GM12878 (cell line): ENCODE results near the gene LCN1. TPM values are rescaled to one million over a fixed set of nuclear protein-coding genes. Genes with fewer than 3 reads are reported as not detected.

Experiments used
- ATAC-seq: fragments of 200-7000 bp; cut with Tn5 transposase; 3 replicates; pipeline ENCODE4 v1.9.1; 2020; ENCODE audit warnings: mild to moderate bottlenecking, moderate library complexity
- BruUV-seq: library from RNA; stranded (reverse); fragments of 400-500 nt; replicated peaks from 2 replicates; lab custom pipeline; 2021; lab: Mats Ljungman, UMichigan
- CTCF ChIA-PET: fragments of 300-600 bp; sonication (Branson Sonifier 250); formaldehyde crosslinking; extraction: SDS; loops from one replicate; lab custom pipeline; 2021; ENCODE audit warnings: inconsistent platforms; lab: Yijun Ruan, JAX
- POLR2A ChIA-PET: fragments of 350-600 bp; formaldehyde crosslinking; extraction: SDS; loops from one replicate; lab custom pipeline; 2021; ENCODE audit warnings: inconsistent platforms; lab: Charles Lee
- RAD21 ChIA-PET: fragments of 300-600 bp; sonication (Branson Sonifier 250); formaldehyde crosslinking; loops from one replicate; lab custom pipeline; 2023; ENCODE audit warnings: antibody characterized with exemption; ENCODE audit not compliant: unreplicated experiment; lab: Charles Lee
- SMC1A ChIA-PET: fragments of 300-600 bp; sonication (Branson Sonifier 250); formaldehyde crosslinking; loops from one replicate; lab custom pipeline; 2023; ENCODE audit not compliant: unreplicated experiment, uncharacterized antibody; lab: Charles Lee
- DNase-seq: peaks from one replicate; pipeline ENCODE4 v3.0.0-alpha.2; 2011; ENCODE audit warnings: low read depth, low spot score
- FAIRE-seq: peaks from 3 replicates; lab custom pipeline; 2011; peaks lifted over from hg19 to GRCh38; lab: Jason Lieb, UNC
- H2AFZ ChIP-seq: 2 replicates; pipeline ENCODE4 v1.6.0; 2011; ENCODE audit warnings: low read depth, low read length, control low read depth; ENCODE audit not compliant: control insufficient read depth
- H3K27ac ChIP-seq: 2 replicates; pipeline ENCODE4 v1.5.1; 2011; ENCODE audit warnings: control low read depth; ENCODE audit not compliant: control insufficient read depth, insufficient read depth
- H3K27me3 ChIP-seq, 2 experiments: replicated peaks in 1 of 2; 2 replicates each; pipeline versions ENCODE4 v1.6.0 to v1.6.1; 2011; ENCODE audit warnings: low read length in 1 of 2; ENCODE audit not compliant: control insufficient read depth in 2 of 2, insufficient read depth in 2 of 2
- H3K36me3 ChIP-seq, 2 experiments: 2 replicates each; pipeline ENCODE4 v1.5.1; 2011; ENCODE audit warnings: low read length in 1 of 2; ENCODE audit not compliant: control insufficient read depth in 2 of 2, insufficient read depth in 2 of 2
- H3K4me1 ChIP-seq: 2 replicates; pipeline ENCODE4 v1.6.1; 2011; ENCODE audit warnings: mild to moderate bottlenecking, low read length, moderate library complexity, mixed read lengths; ENCODE audit not compliant: control insufficient read depth, insufficient read depth
- H3K4me2 ChIP-seq: 2 replicates; pipeline ENCODE4 v1.6.0; 2011; ENCODE audit warnings: control low read depth; ENCODE audit not compliant: control insufficient read depth, insufficient read depth
- H3K4me3 ChIP-seq: fragments of 200-600 bp; sonication (generic); 2 replicates; pipeline ENCODE4 v1.5.1; 2016
- H3K79me2 ChIP-seq: 2 replicates; pipeline ENCODE4 v1.6.0; 2011; ENCODE audit warnings: low read length; ENCODE audit not compliant: control insufficient read depth, insufficient read depth
- H3K9ac ChIP-seq: 2 replicates; pipeline ENCODE4 v1.8.0; 2011; ENCODE audit warnings: low read length, control low read depth, mixed read lengths; ENCODE audit not compliant: control insufficient read depth, insufficient read depth
- H3K9me3 ChIP-seq: replicated peaks from 3 replicates; pipeline ENCODE4 v1.5.1; 2011; ENCODE audit warnings: mild to moderate bottlenecking, low read length; ENCODE audit not compliant: control insufficient read depth, insufficient read depth
- H4K20me1 ChIP-seq: 2 replicates; pipeline ENCODE4 v1.6.0; 2011; ENCODE audit not compliant: control insufficient read depth, insufficient read depth
- DPF2 ChIP-seq: fragments of 450-650 bp; IDR thresholded peaks from 2 replicates; pipeline ENCODE4 v1.6.1; 2017; ENCODE audit warnings: mild to moderate bottlenecking
- IKZF1 ChIP-seq: fragments of 450-650 bp; conservative IDR thresholded peaks from 2 replicates; pipeline ENCODE4 v1.6.1; 2017; ENCODE audit warnings: antibody characterized with exemption, mild to moderate bottlenecking
- NFIC ChIP-seq: IDR thresholded peaks from 2 replicates; pipeline ENCODE4 v1.6.1; 2012; ENCODE audit warnings: low read depth, mild to moderate bottlenecking, inconsistent platforms, low read length, moderate library complexity
- NFXL1 ChIP-seq: fragments of 450-650 bp; IDR thresholded peaks from 2 replicates; pipeline ENCODE4 v1.6.1; 2017; ENCODE audit warnings: antibody characterized with exemption, mild to moderate bottlenecking, borderline replicate concordance
- NR2F1 ChIP-seq: fragments of 450-650 bp; conservative IDR thresholded peaks from 2 replicates; pipeline ENCODE4 v1.6.1; 2017; ENCODE audit warnings: mild to moderate bottlenecking
- POLR2AphosphoS2 ChIP-seq: IDR thresholded peaks from 2 replicates; pipeline ENCODE4 v1.6.1; 2011; ENCODE audit warnings: low read depth, mild to moderate bottlenecking, low read length, improper control_type of control experiment, moderate library complexity
- TCF3 ChIP-seq: IDR thresholded peaks from 2 replicates; pipeline ENCODE4 v1.6.1; 2012; ENCODE audit warnings: low read depth, mild to moderate bottlenecking, low read length, borderline replicate concordance; ENCODE audit not compliant: insufficient read depth
- YY1 ChIP-seq: IDR thresholded peaks from 2 replicates; pipeline ENCODE4 v1.6.1; 2011; ENCODE audit warnings: low read depth, mild to moderate bottlenecking, low read length
- ZNF384 ChIP-seq: IDR thresholded peaks from 2 replicates; pipeline ENCODE4 v1.6.1; 2012; ENCODE audit warnings: low read depth, mild to moderate bottlenecking, low read length, improper control_type of control experiment, borderline replicate concordance
- WGBS: methylation state at CpG from one replicate; pipeline ENCODE4 v1.1.6; 2016; ENCODE audit warnings: low lambda C conversion rate; ENCODE audit not compliant: insufficient replicate concordance, insufficient coverage; ENCODE audit errors: missing lambda C conversion rate; 5-methylcytosine and 5-hydroxymethylcytosine counted together
- in situ Hi-C: fragments of 300-500 bp; cut with MboI; formaldehyde crosslinking; loops from 9 replicates; pipeline ENCODE4 v1.14.3; 2018; ENCODE audit warnings: mixed read lengths
- intact Hi-C: fragments of 100-400 bp; cut with micrococcal nuclease; formaldehyde crosslinking; loops from one replicate; pipeline ENCODE4 v1.14.2; 2022; ENCODE audit not compliant: unreplicated experiment
- polyA plus RNA-seq, 11 experiments: library from polyadenylated mRNA; depleted of rRNA in 4 of 11; unstranded in 6 of 11; stranded (reverse) in 5 of 11; fragments of >200 nt; fragmentation: Nextera tagmentation in 4 of 11; fragmentation: Illumina TruSeq in 1 of 11; extraction: Ambion mirVana in 4 of 11; extraction: Trizol in 1 of 11; gene quantifications; 1 replicate in 1 of 11; 2 replicates in 10 of 11; pipeline versions ENCODE4 v1.2.1 to v1.2.3, GENCODE V29; 2011 to 2016; ENCODE audit warnings: inconsistent platforms in 2 of 11, missing spikeins in 2 of 11, low read depth in 1 of 11
- total RNA-seq, 4 experiments: library from RNA; depleted of rRNA in 3 of 4; stranded (reverse); fragments of >200 nt in 3 of 4; fragmentation: Illumina TruSeq in 1 of 4; extraction: Trizol in 1 of 4; gene quantifications; 2 replicates each; pipeline versions ENCODE4 v1.2.1 to v1.2.3, GENCODE V29; 2013 to 2021
- TF ChIP-seq, protein P1 (sequence below): fragments of 150-350 bp; IDR thresholded peaks from 2 replicates; pipeline ENCODE4 v1.6.1; 2016; ENCODE audit warnings: low read depth, low read length
- TF ChIP-seq, protein P2 (sequence below), 3 experiments: IDR thresholded peaks in 2 of 3; conservative IDR thresholded peaks in 1 of 3; 2 replicates each; pipeline ENCODE4 v1.5.1; 2011; ENCODE audit warnings: low read depth in 3 of 3, low read length in 3 of 3, mild to moderate bottlenecking in 3 of 3, control low read depth in 2 of 3, moderate library complexity in 2 of 3, inconsistent platforms in 1 of 3, mixed read lengths in 1 of 3; ENCODE audit not compliant: control insufficient read depth in 2 of 3, insufficient read depth in 1 of 3; ENCODE audit errors: extremely low read depth in 1 of 3

The LCN1 gene
- total and polyA plus RNA-seq, 10 of the 15 experiments (the other 5 are each of a cell fraction or from before 2014, with no cell fraction given) = not detected

DNA sequence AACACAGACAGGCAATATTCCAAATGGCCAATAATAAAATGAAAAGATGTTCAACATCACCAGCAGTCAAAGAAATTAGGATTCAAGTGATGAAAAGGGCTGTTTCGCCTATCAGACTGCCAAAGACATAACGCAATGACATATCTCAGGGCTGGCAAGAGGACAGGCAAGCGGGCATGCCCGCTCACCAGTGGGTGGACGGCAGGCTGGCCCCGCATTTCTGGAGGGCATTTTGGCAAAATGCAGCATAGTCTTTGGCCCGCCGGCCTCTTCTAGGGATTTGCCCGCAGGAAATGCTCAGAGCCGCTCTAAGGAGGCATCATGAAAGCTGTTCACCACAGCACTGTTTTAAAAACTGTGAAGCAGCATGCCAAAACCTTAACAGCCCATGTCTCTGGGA is 43.0 kb upstream of the LCN1 start:
- no peak for DNase-seq
- CTCF ChIA-PET = interaction anchor here (1.0 kb wide), 1 partner anchor 26 kb away, joined by 3 read pairs; no protein-coding TSS in a partner anchor
- Histone ChIP-seq H3K27ac (no peak overlapping the region), H3K9ac (no peak overlapping the region), H3K9me3 (no peaks in the 10 kb centered on the region), H3K4me1 (no peaks in the 10 kb centered on the region), H3K27me3 (peaks cover 0 to 8% of the 10 kb centered on the region in 2 experiments; a peak in 1 of 4 replicates), H3K4me2 (no peak overlapping the region), H2AFZ (no peak overlapping the region), H3K79me2 (no peaks in the 10 kb centered on the region), H3K36me3 (no peaks in the 10 kb centered on the region), H4K20me1 (no peaks in the 10 kb centered on the region), H3K4me3 (no peak overlapping the region)
- intact Hi-C loops = no loop called here
- BruUV-seq = no TSS peak
- POLR2A ChIA-PET = no interaction called here
- WGBS = 63% methylated on average over 10 of the region's 10 CpGs
- SMC1A ChIA-PET = no interaction called here
- no peak for ATAC-seq
- no peak for TF ChIP-seq TCF3
- no peak for TF ChIP-seq ZNF384
- no peak for TF ChIP-seq YY1
- no peak for TF ChIP-seq POLR2AphosphoS2
- no peak for TF ChIP-seq NFXL1
- in situ Hi-C loops = no loop called here
- RAD21 ChIA-PET = no interaction called here
- no peak for FAIRE-seq

DNA sequence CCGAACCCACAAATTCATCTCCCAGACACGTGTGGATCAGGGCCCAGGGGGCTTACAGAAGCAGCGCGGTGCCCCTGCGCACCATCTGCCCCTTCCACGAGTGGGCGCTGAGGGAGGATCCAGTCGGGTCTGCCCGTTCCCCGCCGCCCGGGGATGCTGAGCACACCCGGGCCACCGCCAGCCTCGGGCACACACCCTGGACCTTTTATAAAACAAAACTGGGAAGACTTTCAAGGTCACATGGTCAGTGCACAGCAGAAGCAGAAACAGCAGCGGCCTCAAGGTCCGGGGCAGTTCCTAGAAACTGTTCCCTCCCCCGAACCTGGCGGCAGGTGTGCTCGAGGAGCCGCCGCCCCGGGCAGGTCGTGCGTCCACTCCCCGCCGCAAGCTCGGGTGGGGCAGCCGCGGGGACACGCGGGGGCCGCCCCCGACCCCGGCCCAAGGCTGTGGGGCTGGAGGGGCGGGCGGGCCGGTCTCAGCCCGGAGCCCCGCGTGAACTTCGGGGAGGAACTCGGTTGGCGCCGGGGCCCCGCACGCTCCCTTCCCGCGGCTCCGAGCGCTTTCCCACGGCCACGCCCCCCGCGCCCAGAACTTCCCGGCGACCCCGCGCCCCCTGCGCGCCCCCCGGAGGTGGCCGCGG is 42.3 kb upstream of the LCN1 start:
- Histone ChIP-seq H2AFZ (no peak overlapping the region), H3K4me1 (no peaks in the 10 kb centered on the region), H3K9me3 (no peaks in the 10 kb centered on the region), H3K27ac (no peak overlapping the region), H3K9ac (no peak overlapping the region), H3K36me3 (no peaks in the 10 kb centered on the region; a peak in 1 of 4 replicates), H3K79me2 (no peaks in the 10 kb centered on the region), H3K4me2 (peak overlapping the region; percentile 9; the same call in 1 of the 2 replicates), H3K4me3 (no peak overlapping the region), H3K27me3 (peaks cover 0 to 8% of the 10 kb centered on the region in 2 experiments; a peak in 1 of 4 replicates), H4K20me1 (no peaks in the 10 kb centered on the region)
- no peak for FAIRE-seq
- in situ Hi-C loops = no loop called here
- 2% methylated on average over 25 of the region's 64 CpGs for WGBS
- POLR2A ChIA-PET = no interaction called here
- SMC1A ChIA-PET = no interaction called here
- no TSS peak for BruUV-seq
- no peak for DNase-seq
- RAD21 ChIA-PET = no interaction called here
- CTCF ChIA-PET = no interaction called here
- intact Hi-C loops = no loop called here
- peak; percentile 49 for ATAC-seq
- TF ChIP-seq DPF2 = 0 out of 2 replicates have a peak, but pooled peaks have one; percentile 35
- TF ChIP-seq, protein P1, sequence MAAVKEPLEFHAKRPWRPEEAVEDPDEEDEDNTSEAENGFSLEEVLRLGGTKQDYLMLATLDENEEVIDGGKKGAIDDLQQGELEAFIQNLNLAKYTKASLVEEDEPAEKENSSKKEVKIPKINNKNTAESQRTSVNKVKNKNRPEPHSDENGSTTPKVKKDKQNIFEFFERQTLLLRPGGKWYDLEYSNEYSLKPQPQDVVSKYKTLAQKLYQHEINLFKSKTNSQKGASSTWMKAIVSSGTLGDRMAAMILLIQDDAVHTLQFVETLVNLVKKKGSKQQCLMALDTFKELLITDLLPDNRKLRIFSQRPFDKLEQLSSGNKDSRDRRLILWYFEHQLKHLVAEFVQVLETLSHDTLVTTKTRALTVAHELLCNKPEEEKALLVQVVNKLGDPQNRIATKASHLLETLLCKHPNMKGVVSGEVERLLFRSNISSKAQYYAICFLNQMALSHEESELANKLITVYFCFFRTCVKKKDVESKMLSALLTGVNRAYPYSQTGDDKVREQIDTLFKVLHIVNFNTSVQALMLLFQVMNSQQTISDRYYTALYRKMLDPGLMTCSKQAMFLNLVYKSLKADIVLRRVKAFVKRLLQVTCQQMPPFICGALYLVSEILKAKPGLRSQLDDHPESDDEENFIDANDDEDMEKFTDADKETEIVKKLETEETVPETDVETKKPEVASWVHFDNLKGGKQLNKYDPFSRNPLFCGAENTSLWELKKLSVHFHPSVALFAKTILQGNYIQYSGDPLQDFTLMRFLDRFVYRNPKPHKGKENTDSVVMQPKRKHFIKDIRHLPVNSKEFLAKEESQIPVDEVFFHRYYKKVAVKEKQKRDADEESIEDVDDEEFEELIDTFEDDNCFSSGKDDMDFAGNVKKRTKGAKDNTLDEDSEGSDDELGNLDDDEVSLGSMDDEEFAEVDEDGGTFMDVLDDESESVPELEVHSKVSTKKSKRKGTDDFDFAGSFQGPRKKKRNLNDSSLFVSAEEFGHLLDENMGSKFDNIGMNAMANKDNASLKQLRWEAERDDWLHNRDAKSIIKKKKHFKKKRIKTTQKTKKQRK = no peak
- TF ChIP-seq NFIC = no peak
- TF ChIP-seq IKZF1 = 0 out of 2 replicates have a peak, but pooled peaks have one; percentile 22
- TF ChIP-seq NR2F1 = 0 out of 2 replicates have a peak, but pooled peaks have one; percentile 42
- TF ChIP-seq, protein P2, sequence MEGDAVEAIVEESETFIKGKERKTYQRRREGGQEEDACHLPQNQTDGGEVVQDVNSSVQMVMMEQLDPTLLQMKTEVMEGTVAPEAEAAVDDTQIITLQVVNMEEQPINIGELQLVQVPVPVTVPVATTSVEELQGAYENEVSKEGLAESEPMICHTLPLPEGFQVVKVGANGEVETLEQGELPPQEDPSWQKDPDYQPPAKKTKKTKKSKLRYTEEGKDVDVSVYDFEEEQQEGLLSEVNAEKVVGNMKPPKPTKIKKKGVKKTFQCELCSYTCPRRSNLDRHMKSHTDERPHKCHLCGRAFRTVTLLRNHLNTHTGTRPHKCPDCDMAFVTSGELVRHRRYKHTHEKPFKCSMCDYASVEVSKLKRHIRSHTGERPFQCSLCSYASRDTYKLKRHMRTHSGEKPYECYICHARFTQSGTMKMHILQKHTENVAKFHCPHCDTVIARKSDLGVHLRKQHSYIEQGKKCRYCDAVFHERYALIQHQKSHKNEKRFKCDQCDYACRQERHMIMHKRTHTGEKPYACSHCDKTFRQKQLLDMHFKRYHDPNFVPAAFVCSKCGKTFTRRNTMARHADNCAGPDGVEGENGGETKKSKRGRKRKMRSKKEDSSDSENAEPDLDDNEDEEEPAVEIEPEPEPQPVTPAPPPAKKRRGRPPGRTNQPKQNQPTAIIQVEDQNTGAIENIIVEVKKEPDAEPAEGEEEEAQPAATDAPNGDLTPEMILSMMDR (IDR thresholded peaks at IDR 0.05 in 2 of 3, conservative IDR thresholded peaks at IDR 0.05 in 1 of 3; ENCODE audit: control insufficient read depth in 2 of 3, extremely low read depth in 1 of 3, insufficient read depth in 1 of 3, low read depth in 3 of 3, low read length in 3 of 3) = peak; percentile 10 to 26 (median 11); a peak in 2 of 6 replicates
